NCI-H748 (cell line): ENCODE data around the gene PTPRF.

Source experiments
- DNase-seq: peaks from one replicate; lab custom pipeline; 2025; ENCODE audit not compliant: unreplicated experiment; lab: John Stamatoyannopoulos, UW

Gene PTPRF

DNA sequence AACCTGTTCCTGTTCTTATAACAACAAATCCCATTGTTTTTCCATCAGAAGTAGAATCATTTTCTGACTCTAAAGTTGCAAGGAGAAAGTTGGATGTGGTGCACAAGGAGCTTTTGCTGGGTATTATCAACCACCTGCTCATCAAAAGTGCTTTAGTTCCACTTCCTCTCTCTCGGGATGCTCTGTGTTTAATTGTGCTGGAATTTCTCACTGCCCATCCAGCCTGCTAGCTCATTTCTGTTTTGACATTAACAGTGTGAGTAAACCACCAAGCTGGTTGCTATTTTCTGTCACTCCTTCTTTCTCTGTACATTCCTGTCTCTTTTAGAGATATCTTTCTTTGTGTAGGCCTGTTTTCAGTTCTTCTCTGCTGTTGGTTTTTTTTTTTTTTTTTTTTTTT lies 125.3 kb downstream of the PTPRF start:
- no peak for DNase-seq

GRCh38 chr1:43659212-43660166 lies 128.8 kb downstream of the PTPRF start:
- DNase-seq = no peak

DNA sequence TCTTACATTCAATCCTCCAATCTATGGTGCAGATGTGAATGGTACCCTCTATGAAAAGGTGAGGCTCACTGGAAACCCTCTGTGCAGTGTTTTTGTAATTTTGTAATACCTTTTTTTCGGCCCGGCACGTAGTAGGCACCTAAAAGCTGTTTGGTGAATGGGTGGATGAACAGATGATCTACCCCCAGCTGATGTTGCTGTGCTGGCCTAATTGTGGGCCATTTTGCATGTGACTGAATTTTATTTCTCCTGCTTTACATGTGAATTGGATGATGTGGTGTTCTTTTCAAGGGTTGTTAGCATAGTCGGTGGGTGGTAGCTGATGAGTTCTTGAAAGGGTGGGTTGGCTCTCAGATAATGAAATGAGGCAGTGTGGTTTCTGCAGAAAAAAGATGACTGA lies 129.7 kb downstream of the PTPRF start:
- DNase-seq = no peak

DNA sequence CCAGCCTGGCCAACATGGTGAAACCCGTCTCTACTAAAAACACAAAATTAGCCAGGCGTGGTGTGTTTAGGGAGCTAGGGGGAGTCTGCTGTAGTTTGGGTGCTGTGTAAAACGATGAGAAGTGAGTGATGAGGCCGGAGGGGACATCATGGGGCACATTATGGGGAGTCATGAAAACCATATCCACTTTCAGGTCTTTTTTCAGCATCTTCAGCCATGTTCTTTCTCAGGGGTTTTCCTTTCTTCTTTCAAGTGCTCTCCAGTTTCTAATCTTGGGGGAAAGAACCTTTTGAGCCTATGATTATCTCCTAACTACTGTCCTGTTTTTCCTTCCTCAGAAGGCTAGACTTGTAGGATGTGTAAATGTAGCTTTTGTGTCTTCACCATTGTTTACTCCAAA lies 133.7 kb downstream of the PTPRF start:
- DNase-seq = no peak

GRCh38 chr1:43666608-43667007 lies 135.9 kb downstream of the PTPRF start:
- no peak for DNase-seq

GRCh38 chr1:43668956-43669355 lies 138.3 kb downstream of the PTPRF start:
- DNase-seq = no peak

DNA sequence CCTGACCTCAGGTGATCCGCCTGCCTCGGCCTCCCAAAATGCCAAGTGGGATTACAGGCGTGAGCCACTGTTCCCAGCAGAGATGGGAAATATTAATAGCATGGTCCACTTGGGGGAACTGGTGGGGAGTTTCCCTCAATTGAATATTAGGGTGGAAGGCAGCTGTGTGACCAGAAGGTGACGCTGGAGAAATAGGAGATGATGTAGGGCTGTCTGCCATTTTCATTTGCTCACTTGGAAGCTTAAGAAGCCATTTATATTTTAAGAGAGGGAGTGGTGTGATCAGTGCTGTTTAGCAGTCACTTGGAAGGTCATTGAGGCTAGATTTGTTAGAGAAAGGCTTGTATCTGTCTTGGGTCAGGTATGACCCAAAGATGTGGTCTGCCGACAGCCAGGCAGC lies 139.2 kb downstream of the PTPRF start:
- no peak for DNase-seq

- no peak for DNase-seq
Measured at GRCh38 chr1:43671193-43671592, 140.5 kb downstream of the PTPRF start.

DNA sequence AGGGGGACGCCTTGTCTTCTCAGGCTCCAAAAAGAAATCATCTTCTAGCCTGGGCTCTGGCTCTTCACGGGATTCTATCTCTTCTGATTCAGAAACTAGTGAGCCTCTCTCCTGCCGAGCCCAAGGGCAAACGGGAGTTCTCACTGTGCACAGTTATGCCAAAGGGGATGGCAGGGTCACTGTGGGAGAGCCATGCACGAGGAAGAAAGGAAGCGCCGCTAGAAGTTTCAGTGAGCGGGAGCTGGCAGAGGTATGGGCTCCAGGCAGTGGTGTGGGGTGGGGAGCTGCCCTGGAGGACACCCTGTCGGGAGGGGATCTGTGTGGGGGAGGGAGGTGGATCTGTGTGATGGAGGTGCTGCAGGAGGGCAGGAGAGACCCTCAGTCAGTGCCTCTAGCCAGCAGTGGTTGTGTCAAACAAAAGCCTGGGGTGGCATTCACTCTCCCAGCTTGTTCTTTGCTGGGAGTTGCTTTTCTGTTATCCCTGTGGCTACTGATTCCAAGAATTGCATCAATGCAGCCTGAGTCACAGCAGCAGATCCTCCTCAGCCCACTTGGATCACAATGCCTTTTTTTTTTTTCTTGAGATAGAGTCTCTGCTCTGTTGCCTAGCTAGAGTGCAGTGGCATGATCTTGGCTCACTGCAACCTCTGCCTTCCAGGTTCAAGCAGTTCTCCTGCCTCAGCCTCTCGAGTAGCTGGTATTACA lies 141.1 kb downstream of the PTPRF start:
- DNase-seq = no peak

GRCh38 chr1:43673261-43673660 lies 142.6 kb downstream of the PTPRF start:
- DNase-seq = no peak
